NCI-H1092 treated with DMSO at 0.1 percent for 48 hours (cell line): ENCODE results near the gene PRICKLE4.
"Not testable (repeated sequence)": the region's sequence is repeated elsewhere in the genome, so short reads cannot be mapped to it uniquely, and the experiment has no call there.

Experiments
- DNase-seq: peaks from one replicate; lab custom pipeline; 2025; lab: John Stamatoyannopoulos, UW

Gene PRICKLE4

DNA sequence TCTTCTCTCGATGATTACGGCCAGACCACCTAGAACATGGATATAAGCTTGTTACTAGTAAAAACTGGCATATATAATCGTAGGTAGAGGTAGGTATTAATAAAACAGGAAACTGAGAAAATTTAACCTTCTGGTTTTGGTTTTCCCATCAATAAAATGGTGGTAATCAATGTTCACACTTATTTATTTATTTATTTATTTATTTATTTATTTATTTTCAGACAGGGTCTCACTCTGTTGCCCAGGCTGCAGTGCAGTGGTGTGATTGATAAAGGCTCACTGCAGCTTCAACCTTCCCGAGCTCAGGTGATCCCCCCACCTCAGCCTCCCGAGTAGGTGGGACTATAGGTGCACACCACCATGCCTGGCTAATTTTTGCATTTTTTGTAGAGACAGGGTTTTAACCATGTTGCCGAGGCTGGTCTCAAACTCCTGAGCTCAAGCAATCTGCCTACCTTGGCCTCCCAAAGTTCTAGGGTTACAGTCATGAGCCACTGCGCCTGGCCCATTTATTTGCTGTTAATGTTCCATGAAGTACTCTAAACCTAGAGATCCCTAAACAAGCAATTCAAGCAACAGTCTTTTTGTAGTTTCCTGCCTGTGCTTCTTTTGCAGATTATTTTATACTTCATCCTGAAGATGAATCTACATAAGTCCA, 18.4 kb downstream of the PRICKLE4 start:
- DNase-seq, result no peak

- DNase-seq, result no peak
Observed at GRCh38 chr6:41799559-41799911, 19.0 kb downstream of the PRICKLE4 start.

DNA sequence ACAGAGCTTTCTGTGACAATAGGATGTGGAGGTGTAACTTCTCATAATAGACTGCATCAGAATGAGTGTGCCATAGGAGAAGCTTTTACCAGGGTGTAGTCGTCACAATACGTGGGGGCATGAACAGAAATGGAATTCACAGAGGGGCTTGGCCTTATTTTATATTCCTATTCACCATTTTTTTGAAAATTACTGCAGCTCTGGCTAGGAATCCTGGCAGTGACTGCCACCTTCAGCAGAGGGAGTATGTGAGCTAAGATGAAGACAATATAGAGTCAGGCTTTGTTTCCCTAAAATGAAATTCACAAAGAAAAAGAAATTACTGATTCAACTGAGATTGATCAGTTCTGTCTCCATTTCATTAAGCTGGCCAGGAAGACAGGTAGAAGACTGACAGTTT, 20.8 kb downstream of the PRICKLE4 start:
- no peak for DNase-seq

DNA sequence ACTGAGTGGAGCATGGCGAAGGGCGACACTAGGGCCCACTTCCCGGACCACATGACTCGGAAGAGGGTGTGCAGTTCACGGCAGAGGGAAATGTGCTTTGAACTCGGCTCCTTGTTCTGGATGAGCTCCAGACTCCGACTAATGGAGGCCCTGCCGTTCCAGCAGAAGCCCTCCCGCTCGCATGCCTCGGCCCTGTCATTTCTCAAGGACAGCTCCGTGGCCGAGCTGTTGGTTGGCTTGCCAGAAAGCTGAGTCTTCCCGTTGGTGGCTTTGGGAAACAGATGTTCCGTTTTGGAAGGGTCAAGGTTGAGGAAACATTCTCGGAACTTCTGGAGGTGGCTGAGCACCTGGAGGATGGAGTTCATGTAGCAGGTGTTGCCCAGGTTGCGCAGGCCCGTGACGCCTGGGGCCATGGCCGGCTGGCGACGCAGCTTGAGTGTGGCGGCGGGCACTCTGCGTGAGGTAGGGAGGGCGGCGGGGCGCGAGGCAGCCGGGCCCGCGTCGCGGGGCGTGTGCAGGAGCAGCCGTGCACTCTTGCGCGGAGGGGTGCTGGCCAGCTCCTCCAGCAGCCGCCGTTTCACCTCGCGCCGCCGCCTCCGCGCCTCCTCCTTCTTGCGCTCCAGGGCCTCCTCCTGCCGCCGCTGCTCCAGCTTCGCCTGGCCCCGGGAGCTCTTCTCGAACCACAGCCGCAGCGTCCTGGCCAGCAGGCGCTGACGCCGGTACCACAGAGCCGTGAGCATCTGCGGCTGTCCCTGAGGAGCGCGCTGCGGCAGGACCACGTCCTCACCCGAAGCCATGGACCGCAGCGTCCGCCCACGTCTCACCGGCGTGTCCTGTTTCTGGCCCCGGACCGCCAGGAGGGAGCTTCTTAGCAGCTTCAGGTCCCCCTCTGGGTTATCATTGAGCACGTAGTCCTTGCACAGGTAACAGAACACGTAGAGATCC, 25.5 kb downstream of the PRICKLE4 start:
- no peak for DNase-seq

- no peak for DNase-seq
Observed at GRCh38 chr6:41811095-41811494, 30.5 kb downstream of the PRICKLE4 start.

- not testable (repeated sequence) for DNase-seq
Observed at GRCh38 chr6:41811946-41812345, 31.4 kb downstream of the PRICKLE4 start.

GRCh38 chr6:41813469-41813868, 32.9 kb downstream of the PRICKLE4 start:
- DNase-seq, result no peak

GRCh38 chr6:41813956-41814355, 33.4 kb downstream of the PRICKLE4 start:
- DNase-seq, result no peak

DNA sequence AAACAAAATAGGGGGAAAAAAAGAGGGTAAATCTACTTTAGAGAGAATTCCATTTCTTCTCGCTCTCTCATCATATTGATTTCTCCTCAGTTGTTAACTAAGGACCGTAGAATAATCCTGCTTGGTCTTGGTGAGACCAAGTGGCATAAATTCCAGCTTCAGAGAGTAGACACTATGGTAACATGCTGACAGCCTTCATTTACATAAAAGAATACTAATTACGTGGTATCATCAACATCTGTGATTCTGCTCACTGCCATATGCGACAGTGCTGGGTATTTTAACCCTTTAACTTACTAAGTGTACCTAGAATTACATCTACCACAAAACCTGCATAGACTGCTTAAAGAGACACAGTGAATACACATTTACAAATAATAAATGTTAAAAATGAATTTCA, 34.0 kb downstream of the PRICKLE4 start:
- DNase-seq, result no peak

DNA sequence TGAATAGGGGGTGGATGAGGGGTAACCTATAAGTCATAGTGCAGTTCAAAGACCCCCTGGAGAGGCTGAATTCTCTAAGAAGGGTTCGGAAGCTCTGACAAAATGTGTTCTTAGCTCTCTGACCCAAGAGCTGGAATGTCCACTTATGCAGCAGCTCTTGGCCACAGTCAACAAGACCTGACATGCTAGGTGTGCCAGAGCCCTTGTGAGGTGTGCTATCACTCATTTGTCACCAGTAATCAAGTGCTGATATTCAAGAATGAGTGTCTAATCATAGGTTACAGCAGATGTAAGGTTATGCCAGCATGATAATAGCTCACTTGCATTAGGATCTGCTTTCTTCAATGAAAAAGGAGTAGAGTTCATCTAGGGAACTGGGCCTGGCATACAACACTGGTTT, 35.0 kb downstream of the PRICKLE4 start:
- DNase-seq, result no peak

GRCh38 chr6:41818271-41819054, 37.9 kb downstream of the PRICKLE4 start:
- no peak for DNase-seq

- DNase-seq, result no peak
Observed at GRCh38 chr6:41821266-41821665, 40.7 kb downstream of the PRICKLE4 start.

GRCh38 chr6:41822021-41822420, 41.4 kb downstream of the PRICKLE4 start:
- no peak for DNase-seq

DNA sequence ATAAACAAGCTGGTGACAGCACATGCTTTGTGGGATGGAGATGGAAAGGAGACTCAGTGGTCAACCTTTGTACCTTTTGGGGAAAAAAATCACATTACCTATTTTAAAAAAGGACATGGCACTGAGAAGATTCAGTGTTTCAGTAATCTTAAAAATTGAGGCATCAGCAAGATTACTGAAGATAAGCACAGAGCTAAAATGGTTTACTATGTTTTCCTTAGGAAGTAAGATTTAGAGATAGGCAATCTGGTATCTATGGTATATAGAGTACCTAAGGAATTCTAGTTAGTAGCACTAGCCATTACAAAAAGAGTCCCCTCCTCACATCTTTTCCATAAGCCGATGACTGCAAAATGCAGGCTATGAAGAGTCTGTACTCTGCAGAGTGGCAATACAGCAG, 42.6 kb downstream of the PRICKLE4 start:
- no peak for DNase-seq

DNA sequence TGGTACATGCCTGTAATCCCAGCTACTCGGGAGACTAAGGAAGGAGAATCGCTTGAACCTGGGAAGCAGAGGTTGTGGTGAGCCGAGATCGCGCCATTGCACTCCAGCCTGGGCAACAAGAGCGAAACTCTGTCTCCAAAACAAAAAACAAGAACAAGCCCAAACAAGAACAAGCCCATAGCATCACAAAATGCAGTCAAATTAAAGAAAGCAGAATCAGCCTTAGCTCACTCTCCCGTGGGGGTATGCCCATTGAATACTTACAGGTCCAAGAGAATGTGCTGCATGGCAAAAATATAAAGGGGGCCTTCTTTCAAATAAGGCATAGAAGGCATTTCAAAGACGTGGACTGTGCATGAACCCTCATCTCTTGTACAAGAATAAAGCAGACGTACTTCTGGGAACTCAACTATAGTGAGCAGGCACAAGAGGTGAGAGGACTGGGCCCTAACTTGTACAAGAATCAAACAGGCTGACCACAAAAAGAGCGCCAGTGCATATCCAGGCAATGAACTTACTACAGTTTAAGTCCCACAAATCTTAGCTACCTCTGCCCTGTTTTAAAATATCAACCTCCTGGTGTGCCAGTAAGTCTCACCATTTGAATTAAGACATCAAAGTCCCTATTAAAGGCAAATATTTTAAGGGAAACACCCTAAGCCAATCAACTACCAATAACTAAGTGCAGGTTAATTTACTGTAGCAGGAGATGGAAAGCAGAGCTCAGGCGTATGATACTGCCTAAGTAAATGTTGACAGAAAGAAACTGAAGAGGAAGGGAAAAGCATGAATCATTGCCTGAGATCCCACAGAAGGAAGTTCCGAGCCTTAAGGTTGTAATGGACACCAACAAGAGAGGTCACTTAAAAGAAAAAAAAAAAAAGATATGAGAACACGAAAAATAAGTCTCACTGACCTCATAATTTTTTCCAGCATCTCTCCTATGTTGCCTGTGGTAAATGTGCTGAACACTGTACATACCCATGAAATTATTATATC, 44.3 kb downstream of the PRICKLE4 start:
- DNase-seq, result no peak

DNA sequence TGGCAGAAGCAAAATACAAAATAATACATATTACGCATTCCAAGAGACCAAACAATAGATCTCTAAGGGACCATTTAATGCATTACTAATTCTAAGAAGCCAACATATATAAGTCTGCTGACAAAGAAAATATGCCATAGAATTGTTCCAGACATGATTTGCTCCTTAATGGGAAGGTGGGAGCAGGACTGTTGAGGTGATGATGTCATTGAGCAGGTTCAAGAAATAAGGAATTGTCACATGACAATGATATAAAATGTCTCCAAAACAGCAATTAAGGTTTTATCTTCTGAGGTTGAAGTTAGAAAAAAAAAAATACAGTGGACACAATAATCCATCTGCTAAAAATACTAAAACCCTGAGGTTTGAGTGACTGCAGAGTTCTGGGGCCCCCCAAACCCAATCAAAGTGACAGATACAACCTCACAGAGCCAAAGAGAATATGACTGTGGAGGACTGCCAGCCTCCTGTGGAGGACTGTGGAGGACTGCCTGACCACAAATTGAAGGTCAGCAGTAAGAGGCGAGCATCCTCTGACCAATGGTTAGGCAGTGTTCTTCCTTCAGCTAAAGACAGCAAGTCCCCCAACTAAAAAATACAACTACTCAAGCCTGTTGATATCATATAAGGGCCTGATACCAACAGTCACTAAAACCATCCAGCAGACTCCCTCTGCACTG, 45.9 kb downstream of the PRICKLE4 start:
- no peak for DNase-seq

- no peak for DNase-seq
Observed at GRCh38 chr6:41832263-41832662, 51.7 kb downstream of the PRICKLE4 start.

DNA sequence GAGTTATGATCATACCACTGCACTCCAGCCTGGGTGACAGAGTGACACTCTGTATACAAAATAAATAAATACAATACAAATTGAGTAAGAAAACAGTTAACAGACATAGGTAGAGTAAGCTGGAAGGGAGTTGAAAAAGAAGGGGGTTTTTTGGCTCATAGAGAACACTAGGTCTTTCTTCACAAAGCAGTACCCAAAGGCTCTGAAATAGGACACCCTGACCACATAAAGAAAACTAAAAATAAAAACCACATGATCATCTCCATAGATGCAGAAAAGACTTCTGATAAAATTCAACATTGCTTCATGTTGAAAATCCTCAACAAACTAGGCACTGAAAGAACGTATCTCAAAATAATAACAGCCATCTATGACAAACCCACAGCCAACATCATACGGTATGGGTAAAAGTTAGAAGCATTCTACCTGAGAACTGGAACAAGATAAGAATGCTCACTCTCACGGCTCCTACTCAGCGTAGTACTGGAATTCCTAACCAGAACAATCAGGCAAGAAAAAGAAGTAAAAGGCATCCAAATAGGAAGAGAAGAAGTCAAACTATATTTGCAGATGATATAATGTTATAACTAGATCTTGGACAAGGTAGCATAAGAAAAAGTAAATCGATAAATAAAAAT, 55.6 kb downstream of the PRICKLE4 start:
- no peak for DNase-seq

- no peak for DNase-seq
Observed at GRCh38 chr6:41836660-41837052, 56.1 kb downstream of the PRICKLE4 start.
